Cardiac muscle cell (in vitro differentiated cells and primary cell): ENCODE measurements around the gene XRCC4. TPM values are rescaled to one million over a fixed set of nuclear protein-coding genes. Genes with fewer than 3 reads are reported as not detected.

Experiments
- DNase-seq, 2 donors: peaks; one replicate each; pipeline versions ENCODE4 v3.0.0 to v3.0.0-alpha.2; 2010 to 2017; ENCODE audit warnings: low read depth in 1 of 2, low spot score in 1 of 2
- H3K27ac ChIP-seq: fragments of 200-600 bp; sonication (generic); 2 replicates; pipeline ENCODE4 v1.5.1; 2016
- H3K27me3 ChIP-seq: fragments of 200-600 bp; sonication (generic); 2 replicates; pipeline ENCODE4 v1.6.0; 2016; ENCODE audit warnings: control low read depth
- H3K36me3 ChIP-seq: fragments of 200-600 bp; sonication (generic); 2 replicates; pipeline ENCODE4 v1.5.1; 2016; ENCODE audit warnings: control low read depth
- H3K4me1 ChIP-seq: fragments of 200-600 bp; sonication (generic); 2 replicates; pipeline ENCODE4 v1.8.1; 2017; ENCODE audit warnings: low read depth, mild to moderate bottlenecking, mixed run types
- H3K4me3 ChIP-seq: fragments of 200-600 bp; sonication (generic); 2 replicates; pipeline ENCODE4 v1.5.1; 2016; ENCODE audit warnings: mild to moderate bottlenecking
- H3K9me3 ChIP-seq: fragments of 200-600 bp; sonication (generic); 2 replicates; pipeline ENCODE4 v1.5.1; 2017; ENCODE audit warnings: low read depth, mild to moderate bottlenecking, control low read depth
- CTCF ChIP-seq: IDR thresholded peaks from 2 replicates; pipeline ENCODE4 v1.5.1; 2012; ENCODE audit warnings: low read depth, mild to moderate bottlenecking, low read length
- polyA plus RNA-seq: library from polyadenylated mRNA; unstranded; fragments of >200 nt; fragmentation: Nextera tagmentation; extraction: Ambion mirVana; gene quantifications from 2 replicates; pipeline ENCODE4 v1.2.1, GENCODE V29; 2016
- total RNA-seq: library from RNA; depleted of rRNA; stranded (reverse); fragments of >200 nt; gene quantifications from 2 replicates; pipeline ENCODE4 v1.2.3, GENCODE V29; 2016

Gene XRCC4
- total and polyA plus RNA-seq, 2 experiments from 2014 or later: 9.7 to 19.2 TPM

GRCh38 chr5:83092619-83093018, 15.3 kb downstream of the XRCC4 start:
- Histone ChIP-seq H3K36me3 (no peaks in the 10 kb centered on the region), H3K9me3 (no peaks in the 10 kb centered on the region), H3K27me3 (no peaks in the 10 kb centered on the region), H3K4me3 (no peak overlapping the region), H3K4me1 (peaks cover 14% of the 10 kb centered on the region), H3K27ac (no peak overlapping the region)
- TF ChIP-seq CTCF: no peak
- DNase-seq: no peak

GRCh38 chr5:83093692-83094091, 16.3 kb downstream of the XRCC4 start:
- DNase-seq: no peak
- TF ChIP-seq CTCF: no peak
- Histone ChIP-seq H3K27ac (no peak overlapping the region), H3K27me3 (no peaks in the 10 kb centered on the region), H3K36me3 (no peaks in the 10 kb centered on the region), H3K9me3 (no peaks in the 10 kb centered on the region), H3K4me3 (no peak overlapping the region), H3K4me1 (peaks cover 25% of the 10 kb centered on the region)

- no peak for TF ChIP-seq CTCF
- peaks cover 42% of the 10 kb centered on the region for H3K4me1 ChIP-seq
- DNase-seq: peak in 1 of 2 donors; percentile 23
- H3K9me3 ChIP-seq: no peaks in the 10 kb centered on the region
- H3K36me3 ChIP-seq: no peaks in the 10 kb centered on the region
- no peak overlapping the region for H3K4me3 ChIP-seq
- peak overlapping the region; percentile 51 for H3K27ac ChIP-seq
- H3K27me3 ChIP-seq: no peaks in the 10 kb centered on the region
Measured at GRCh38 chr5:83095163-83095956, 18.0 kb downstream of the XRCC4 start.

- peak overlapping the region; percentile 51 for H3K27ac ChIP-seq
- no peaks in the 10 kb centered on the region for H3K27me3 ChIP-seq
- peak in 1 of 2 donors; percentile 63 for DNase-seq
- TF ChIP-seq CTCF: no peak
- no peak overlapping the region for H3K4me3 ChIP-seq
- H3K36me3 ChIP-seq: no peaks in the 10 kb centered on the region
- peaks cover 49% of the 10 kb centered on the region for H3K4me1 ChIP-seq
- H3K9me3 ChIP-seq: no peaks in the 10 kb centered on the region
Measured at GRCh38 chr5:83095957-83096539, 18.7 kb downstream of the XRCC4 start.

GRCh38 chr5:83096660-83097339, 19.5 kb downstream of the XRCC4 start:
- H3K27ac ChIP-seq: peak overlapping the region; percentile 51
- H3K4me3 ChIP-seq: no peak overlapping the region
- TF ChIP-seq CTCF: no peak
- H3K4me1 ChIP-seq: peaks cover 56% of the 10 kb centered on the region
- no peaks in the 10 kb centered on the region for H3K36me3 ChIP-seq
- no peaks in the 10 kb centered on the region for H3K27me3 ChIP-seq
- no peaks in the 10 kb centered on the region for H3K9me3 ChIP-seq
- peak in 1 of 2 donors; percentile 32 for DNase-seq
